D341Med (cell line): ENCODE results near the gene LYPD8.

Source experiments
- DNase-seq: peaks from one replicate; pipeline ENCODE4 v3.0.0; 2012; ENCODE audit warnings: low spot score

Gene LYPD8

DNA sequence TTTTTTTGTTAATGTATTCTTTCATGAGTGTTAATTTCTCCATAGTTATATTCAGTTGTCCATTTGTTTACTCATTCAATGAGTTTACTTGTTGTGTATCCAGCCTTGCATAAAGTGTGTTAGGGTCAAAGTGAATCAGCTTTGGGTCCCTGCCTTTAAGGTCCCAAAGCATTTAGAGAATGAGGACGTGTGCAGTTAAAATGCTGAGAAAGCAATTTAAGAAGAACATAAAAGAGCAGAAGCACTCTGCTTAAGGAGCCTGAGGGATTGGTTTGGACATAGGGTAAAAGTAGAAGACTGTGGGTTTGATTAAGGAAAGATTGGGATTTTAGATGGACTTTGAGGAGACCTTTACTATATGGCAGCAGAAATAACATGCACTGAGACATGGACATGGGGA is 56.5 kb downstream of the LYPD8 start:
- no peak for DNase-seq

DNA sequence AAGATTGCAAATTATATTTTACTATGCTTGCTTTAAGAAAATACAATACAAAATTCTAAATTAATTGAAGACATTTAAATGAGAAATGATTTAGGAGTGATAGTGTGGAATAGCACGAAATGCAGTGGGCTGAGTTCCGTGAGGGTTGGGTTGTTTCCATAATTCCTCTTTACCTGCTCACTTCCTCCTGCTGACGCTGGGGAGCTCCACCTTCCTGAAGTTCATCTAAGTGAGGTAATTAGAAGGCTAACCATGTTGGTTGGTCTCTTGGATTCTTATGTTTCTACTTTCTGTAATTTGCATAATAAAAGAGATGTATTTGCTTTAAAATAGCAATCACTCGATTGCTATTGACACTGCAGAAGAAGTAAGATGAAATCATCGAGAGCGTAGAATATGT is 57.7 kb downstream of the LYPD8 start:
- DNase-seq: no peak

DNA sequence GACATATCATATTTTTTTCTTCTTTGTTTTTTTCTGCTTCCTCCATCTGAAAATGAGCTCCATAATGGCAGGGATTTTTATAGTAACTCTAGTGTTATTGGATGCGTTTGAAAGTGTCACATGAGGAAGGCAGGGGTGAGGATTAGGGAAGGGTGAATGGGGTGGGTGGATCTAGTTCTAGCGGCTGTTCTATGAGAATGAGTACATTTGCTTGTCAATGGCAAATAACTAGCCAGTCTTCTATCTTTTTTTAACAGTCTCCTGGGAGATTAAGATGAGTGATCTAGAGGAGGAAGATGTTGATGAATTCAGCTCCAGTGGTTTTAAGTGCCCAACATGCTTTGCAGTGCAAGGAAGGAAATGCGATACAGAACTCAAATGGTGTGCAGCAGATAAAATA is 58.8 kb downstream of the LYPD8 start:
- DNase-seq: no peak

DNA sequence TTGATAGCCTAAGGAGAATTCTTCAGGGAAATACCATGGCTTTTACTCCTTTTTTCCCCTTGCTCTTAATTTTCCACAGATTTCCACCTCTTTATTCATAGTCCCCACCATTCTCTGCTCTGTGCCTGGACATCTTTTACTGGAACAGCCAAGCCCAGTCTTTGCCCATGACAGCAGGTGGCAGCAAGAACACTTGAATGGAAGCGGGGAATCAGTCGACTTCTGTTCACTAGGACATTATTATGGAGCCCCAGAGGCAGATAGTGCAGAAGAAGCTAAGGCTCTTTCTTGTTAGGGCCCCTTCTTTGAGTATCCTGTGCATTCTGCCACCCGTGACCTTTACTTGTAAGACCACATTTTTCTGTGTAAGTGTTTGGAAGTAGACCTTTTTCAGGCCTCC is 59.3 kb downstream of the LYPD8 start:
- DNase-seq: no peak

DNA sequence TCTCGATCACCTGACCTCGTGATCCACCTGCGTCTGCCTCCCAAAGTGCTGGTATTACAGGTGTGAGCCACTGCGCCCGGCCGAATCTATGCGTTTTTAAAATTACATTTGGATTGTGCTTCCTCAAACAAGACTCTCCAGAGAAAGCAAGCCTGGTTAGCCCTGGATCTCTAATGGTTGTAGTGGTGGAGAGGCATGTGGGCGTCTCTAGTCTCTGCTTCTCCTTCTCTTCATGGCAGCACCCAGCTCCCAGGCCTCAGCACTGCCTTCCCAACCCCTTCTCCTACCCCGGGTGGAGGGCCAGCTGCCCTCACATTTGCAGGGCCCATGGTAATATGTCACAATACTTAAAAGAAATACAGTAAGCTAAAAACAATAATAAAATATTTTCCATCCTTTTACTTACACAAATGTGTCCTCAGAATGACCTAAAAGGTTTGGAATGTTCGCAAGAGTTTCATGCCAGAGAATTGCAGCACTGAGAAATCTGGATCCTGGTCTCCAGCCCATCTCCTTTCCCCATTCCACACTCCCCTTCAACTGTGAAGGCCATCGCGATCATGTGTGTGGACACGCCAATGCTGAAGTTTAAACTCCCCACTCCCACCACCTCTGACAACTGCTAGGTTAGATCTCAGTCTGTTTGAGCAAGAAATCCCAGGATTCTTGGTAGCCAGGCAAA is 60.0 kb downstream of the LYPD8 start:
- DNase-seq: no peak

DNA sequence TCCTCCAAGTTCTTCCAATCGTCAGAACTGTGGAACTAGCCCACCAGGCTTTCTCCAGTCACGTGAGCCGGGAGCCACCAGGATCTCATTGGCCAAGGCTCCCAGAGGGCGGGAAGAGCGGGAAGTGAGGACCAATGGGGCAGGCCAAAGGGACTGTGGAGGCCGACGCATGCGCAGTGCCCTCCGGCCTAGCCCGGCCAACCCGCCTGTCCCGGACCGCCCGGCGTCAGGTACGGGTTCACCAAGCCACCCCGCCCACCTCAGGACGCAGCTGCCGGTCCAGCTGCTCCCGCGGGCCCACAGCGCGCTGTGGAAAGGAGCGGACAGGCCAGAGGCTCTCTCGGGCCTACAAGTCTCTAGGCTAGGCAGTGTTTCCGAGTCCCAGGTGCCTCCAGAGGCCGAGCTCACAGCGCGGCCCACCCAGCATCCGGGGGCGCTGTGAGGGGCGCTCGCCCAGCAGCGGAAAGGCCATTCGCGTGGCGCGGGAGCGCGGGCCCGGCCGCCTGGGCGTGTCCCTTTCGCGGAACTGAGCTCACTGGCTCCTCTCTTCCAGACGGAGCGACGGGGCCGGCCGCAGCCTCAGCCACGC is 63.9 kb downstream of the LYPD8 start:
- no peak for DNase-seq
